H1 (cell line): ENCODE results near the gene KLHDC8A. TPM values are rescaled to one million over a fixed set of nuclear protein-coding genes. Genes with fewer than 3 reads are reported as not detected.

Source experiments
- CTCF ChIA-PET: fragments of 300-600 bp; sonication (Branson Sonifier 250); formaldehyde crosslinking; loops from one replicate; lab custom pipeline; 2021; ENCODE audit not compliant: partially characterized antibody; lab: Charles Lee
- POLR2A ChIA-PET: fragments of 300-600 bp; sonication (Branson Sonifier 250); formaldehyde crosslinking; loops from one replicate; lab custom pipeline; 2021; ENCODE audit warnings: inconsistent platforms; ENCODE audit not compliant: partially characterized antibody; lab: Charles Lee
- DNase-seq, 2 experiments: peaks; one replicate each; pipeline versions ENCODE4 v3.0.0 to v3.0.0-alpha.2; 2010 to 2022; ENCODE audit warnings: low spot score in 2 of 2, low read depth in 1 of 2, mixed read lengths in 1 of 2
- FAIRE-seq: peaks from 2 replicates; lab custom pipeline; 2011; peaks lifted over from hg19 to GRCh38; lab: Jason Lieb, UNC
- H2AFZ ChIP-seq: 2 replicates; pipeline ENCODE4 v1.8.1; 2012; ENCODE audit warnings: low read length, inconsistent platforms
- H2AK5ac ChIP-seq: 2 replicates; pipeline ENCODE4 v1.6.1; 2013; ENCODE audit warnings: low read depth, low read length
- H2BK120ac ChIP-seq: replicated peaks from 2 replicates; pipeline ENCODE3; 2013; ENCODE audit warnings: low read depth, low read length, inconsistent platforms
- H2BK12ac ChIP-seq: 2 replicates; pipeline ENCODE4 v1.6.1; 2013; ENCODE audit warnings: low read depth, low read length
- H2BK15ac ChIP-seq: 2 replicates; pipeline ENCODE4 v1.6.1; 2013; ENCODE audit warnings: low read length
- H2BK20ac ChIP-seq: 2 replicates; pipeline ENCODE4 v1.6.1; 2013; ENCODE audit warnings: low read length
- H2BK5ac ChIP-seq: 2 replicates; pipeline ENCODE4 v1.6.1; 2013; ENCODE audit warnings: low read depth, low read length
- H3K14ac ChIP-seq: 2 replicates; pipeline ENCODE4 v1.6.1; 2013; ENCODE audit warnings: inconsistent platforms; ENCODE audit not compliant: insufficient read length
- H3K18ac ChIP-seq: 2 replicates; pipeline ENCODE4 v1.6.1; 2013; ENCODE audit warnings: low read length; ENCODE audit errors: extremely low read depth
- H3K23ac ChIP-seq: 2 replicates; pipeline ENCODE4 v1.6.1; 2013; ENCODE audit warnings: inconsistent platforms; ENCODE audit not compliant: insufficient read length
- H3K23me2 ChIP-seq: 2 replicates; pipeline ENCODE4 v1.6.1; 2013; ENCODE audit warnings: low read depth, low read length
- H3K27ac ChIP-seq: 2 replicates; pipeline ENCODE4 v1.6.1; 2011; ENCODE audit warnings: low read depth, low read length, inconsistent platforms
- H3K27me3 ChIP-seq, 4 experiments: replicated peaks in 1 of 4; 1 replicate in 1 of 4; 2 replicates in 3 of 4; pipeline versions ENCODE4 v1.6.1 to v1.8.1; 2011 to 2013; ENCODE audit warnings: low read length in 3 of 4, mild to moderate bottlenecking in 3 of 4, inconsistent platforms in 2 of 4, mixed read lengths in 2 of 4, moderate library complexity in 1 of 4; ENCODE audit not compliant: control insufficient read depth in 3 of 4, insufficient read depth in 3 of 4; ENCODE audit errors: extremely low read depth in 1 of 4
- H3K36me3 ChIP-seq, 4 experiments: 2 replicates each; pipeline versions ENCODE4 v1.6.1 to v1.8.1; 2011 to 2013; ENCODE audit warnings: mild to moderate bottlenecking in 4 of 4, low read length in 3 of 4, moderate library complexity in 2 of 4, control low read depth in 1 of 4, inconsistent platforms in 1 of 4; ENCODE audit not compliant: insufficient read depth in 4 of 4, control insufficient read depth in 2 of 4
- H3K4ac ChIP-seq: replicated peaks from 2 replicates; pipeline ENCODE3; 2013; ENCODE audit warnings: low read length, low read depth, mixed read lengths, inconsistent platforms; ENCODE audit not compliant: insufficient read length
- H3K4me1 ChIP-seq, 4 experiments: replicated peaks in 1 of 4; 1 replicate in 1 of 4; 2 replicates in 3 of 4; pipeline versions ENCODE4 v1.6.1 to v1.8.1; 2011 to 2013; ENCODE audit warnings: low read length in 3 of 4, inconsistent platforms in 2 of 4, mixed read lengths in 1 of 4; ENCODE audit not compliant: insufficient read depth in 4 of 4, control insufficient read depth in 3 of 4
- H3K4me2 ChIP-seq, 2 experiments: 2 replicates each; pipeline versions ENCODE4 v1.6.1 to v1.8.1; 2011 to 2013; ENCODE audit warnings: low read depth in 2 of 2, low read length in 2 of 2, control low read depth in 1 of 2, inconsistent platforms in 1 of 2, mild to moderate bottlenecking in 1 of 2; ENCODE audit not compliant: insufficient read depth in 1 of 2
- H3K4me3 ChIP-seq, 4 experiments: fragments of 200-600, 300-600 bp in 1 of 4; sonication (generic), shearing (Covaris generic), sonication (Bioruptor Twin) in 1 of 4; 2 replicates each; pipeline versions ENCODE4 v1.5.1 to v1.8.1; 2011 to 2016; ENCODE audit warnings: low read length in 4 of 4, low read depth in 3 of 4, control low read depth in 2 of 4, inconsistent platforms in 2 of 4, mild to moderate bottlenecking in 2 of 4, mixed read lengths in 1 of 4, moderate library complexity in 1 of 4; ENCODE audit not compliant: insufficient read depth in 2 of 4; ENCODE audit errors: extremely low read depth in 1 of 4
- H3K56ac ChIP-seq: replicated peaks from 2 replicates; pipeline ENCODE3; 2013; ENCODE audit warnings: low read depth, mild to moderate bottlenecking, mixed read lengths, low read length, inconsistent platforms; ENCODE audit not compliant: insufficient read length
- H3K79me1 ChIP-seq: 2 replicates; pipeline ENCODE4 v1.6.1; 2013; ENCODE audit warnings: low read depth, low read length, control low read depth
- H3K79me2 ChIP-seq, 2 experiments: 2 replicates each; pipeline versions ENCODE4 v1.6.1 to v1.8.1; 2012 to 2013; ENCODE audit warnings: low read length in 2 of 2, mild to moderate bottlenecking in 2 of 2, inconsistent platforms in 1 of 2; ENCODE audit not compliant: insufficient read depth in 2 of 2, control insufficient read depth in 1 of 2
- H3K9ac ChIP-seq, 4 experiments: replicated peaks in 1 of 4; 1 replicate in 1 of 4; 2 replicates in 3 of 4; pipeline versions ENCODE4 v1.6.1 to v1.8.1; 2011 to 2013; ENCODE audit warnings: low read depth in 3 of 4, low read length in 3 of 4, control low read depth in 2 of 4, mild to moderate bottlenecking in 2 of 4, moderate library complexity in 2 of 4, inconsistent platforms in 1 of 4; ENCODE audit errors: extremely low read depth in 1 of 4
- H3K9me3 ChIP-seq, 2 experiments: 2 replicates each; pipeline versions ENCODE4 v1.6.1 to v1.8.1; 2012 to 2013; ENCODE audit warnings: mild to moderate bottlenecking in 2 of 2, moderate library complexity in 2 of 2, control low read depth in 1 of 2, inconsistent platforms in 1 of 2, low read depth in 1 of 2, low read length in 1 of 2, mixed read lengths in 1 of 2; ENCODE audit not compliant: insufficient read depth in 2 of 2
- H4K20me1 ChIP-seq, 2 experiments: replicated peaks in 1 of 2; 2 replicates each; pipeline versions ENCODE3 to v1.8.1; 2011 to 2013; ENCODE audit warnings: inconsistent platforms in 2 of 2, low read length in 2 of 2, mild to moderate bottlenecking in 1 of 2; ENCODE audit not compliant: insufficient read depth in 2 of 2, control insufficient read depth in 1 of 2
- H4K5ac ChIP-seq: 2 replicates; pipeline ENCODE4 v1.6.1; 2013; ENCODE audit warnings: low read length, low read depth, mixed read lengths, inconsistent platforms; ENCODE audit not compliant: insufficient read length
- H4K8ac ChIP-seq: 2 replicates; pipeline ENCODE4 v1.8.0; 2013; ENCODE audit warnings: mild to moderate bottlenecking, moderate library complexity, low read length, inconsistent platforms; ENCODE audit not compliant: insufficient read depth; ENCODE audit errors: extremely low read depth
- H4K91ac ChIP-seq: replicated peaks from 2 replicates; pipeline ENCODE3; 2013; ENCODE audit warnings: low read length, mixed read lengths, inconsistent platforms; ENCODE audit not compliant: insufficient read length
- CHD2 ChIP-seq: IDR thresholded peaks from 2 replicates; pipeline ENCODE4 v1.6.1; 2012; ENCODE audit warnings: low read length, improper control_type of control experiment
- GABPA ChIP-seq: IDR thresholded peaks from 2 replicates; pipeline ENCODE4 v1.6.1; 2011; ENCODE audit warnings: mild to moderate bottlenecking, low read length, moderate library complexity, borderline replicate concordance; ENCODE audit not compliant: insufficient read depth
- GTF2F1 ChIP-seq: IDR thresholded peaks from 2 replicates; pipeline ENCODE4 v1.6.1; 2012; ENCODE audit warnings: low read depth, low read length, improper control_type of control experiment, borderline replicate concordance
- JUND ChIP-seq: IDR thresholded peaks from 2 replicates; pipeline ENCODE4 v1.6.1; 2011; ENCODE audit warnings: mild to moderate bottlenecking, improper control_type of control experiment, low read length
- NRF1 ChIP-seq: IDR thresholded peaks from 2 replicates; pipeline ENCODE4 v1.6.1; 2011; ENCODE audit warnings: mild to moderate bottlenecking, low read depth, low read length, improper control_type of control experiment
- SAP30 ChIP-seq: fragments of 300-600 bp; sonication (generic); IDR thresholded peaks from 2 replicates; pipeline ENCODE4 v1.7.1; 2012; ENCODE audit warnings: low read length, moderate library complexity, mild to moderate bottlenecking, inconsistent platforms; ENCODE audit not compliant: insufficient read depth, insufficient replicate concordance
- WGBS, 2 experiments: shearing (Covaris generic) in 1 of 2; methylation state at CpG; one replicate each; pipeline versions ENCODE4 v1.1.6 to v1.1.7; 2013 to 2015; ENCODE audit warnings: low lambda C conversion rate in 2 of 2, mixed read lengths in 2 of 2, inconsistent platforms in 1 of 2, low coverage in 1 of 2, missing lambda C conversion rate in 1 of 2; ENCODE audit not compliant: insufficient replicate concordance in 2 of 2, insufficient coverage in 1 of 2, insufficient read length in 1 of 2; ENCODE audit errors: extremely low coverage in 1 of 2, missing lambda C conversion rate in 1 of 2; 5-methylcytosine and 5-hydroxymethylcytosine counted together
- polyA plus RNA-seq, 7 experiments: library from polyadenylated mRNA; depleted of rRNA in 3 of 7; stranded (reverse) in 5 of 7; unstranded in 2 of 7; fragments of >200 nt in 5 of 7; fragments of 200-250 nt in 2 of 7; gene quantifications; 1 replicate in 5 of 7; 2 replicates in 1 of 7; 4 replicates in 1 of 7; pipeline versions ENCODE4 v1.2.1 to v1.2.3, GENCODE V29; 2011 to 2013; ENCODE audit warnings: missing spikeins in 2 of 7, mixed read lengths in 2 of 7
- total RNA-seq: library from RNA; stranded (reverse); fragmentation: NEBNext Ultra II Directional; extraction: Animal tissue kit (Norgen Biotek cat#: 25700); gene quantifications from 2 replicates; pipeline ENCODE4 v1.2.1, GENCODE V29; 2021
- TF ChIP-seq, protein P1 (sequence below), 3 experiments: IDR thresholded peaks; 1 replicate in 2 of 3; 2 replicates in 1 of 3; pipeline versions ENCODE4 v1.5.1 to v1.6.1; 2011; ENCODE audit warnings: low read length in 3 of 3, mild to moderate bottlenecking in 3 of 3, inconsistent platforms in 2 of 3, low read depth in 1 of 3, moderate library complexity in 1 of 3; ENCODE audit not compliant: insufficient read depth in 1 of 3; ENCODE audit errors: control extremely low read depth in 1 of 3
- TF ChIP-seq, protein P2 (sequence below): IDR thresholded peaks from 2 replicates; pipeline ENCODE4 v1.6.1; 2011; ENCODE audit warnings: low read length, improper control_type of control experiment

The KLHDC8A gene
- total and polyA plus RNA-seq, 2 of the 8 experiments (the other 6 are each of a cell fraction or from before 2014, with no cell fraction given), result 1.9 to 3.4 TPM

GRCh38 chr1:205339717-205340116 lies 17.0 kb downstream of the KLHDC8A start:
- peaks cover 9% of the 10 kb centered on the region; the same call in 1 of the 2 replicates for H3K23me2 ChIP-seq
- H3K36me3 ChIP-seq, result no peaks in the 10 kb centered on the region
- H3K9ac ChIP-seq, result no peak overlapping the region
- POLR2A ChIA-PET, result interaction anchor here (0.7 kb wide), 1 partner anchor 15 kb away, joined by 3 read pairs; no protein-coding TSS in a partner anchor
- 0 out of 2 replicates have a peak overlapping the region, but pooled peaks have one; percentile 40 for H2BK15ac ChIP-seq
- peaks cover 0 to 4% of the 10 kb centered on the region in 2 experiments; a peak in 1 of 4 replicates for H3K9me3 ChIP-seq
- no peaks in the 10 kb centered on the region for H4K20me1 ChIP-seq
- H2AFZ ChIP-seq, result no peak overlapping the region
- H4K91ac ChIP-seq, result peak overlapping the region; percentile 36
- peak overlapping the region; percentile 90; the same call in 1 of the 2 replicates for H2BK12ac ChIP-seq
- H2BK20ac ChIP-seq, result no peak overlapping the region
- DNase-seq (no peak), FAIRE-seq (no peak)
- WGBS, 2 experiments, result 86% methylated on average over 4 of the region's 4 CpGs; no CpG with 5 or more reads in 1 of the 2 experiments
- H3K56ac ChIP-seq, result no peak overlapping the region
- no peak overlapping the region for H4K8ac ChIP-seq
- H2BK5ac ChIP-seq, result no peak overlapping the region
- H3K79me1 ChIP-seq, result no peaks in the 10 kb centered on the region
- CTCF ChIA-PET, result interaction anchor here (0.8 to 67.1 kb wide), 15 partner anchors 9 to 193 kb away, joined by 3 to 2424 read pairs (median 4); no protein-coding TSS in a partner anchor
- H3K4me1 ChIP-seq, result peaks cover 0 to 9% (median 3%) of the 10 kb centered on the region in 4 experiments; a peak in 6 of 7 replicates
- H3K4me2 ChIP-seq, result no peak overlapping the region
- H2BK120ac ChIP-seq, result no peak overlapping the region
- H3K79me2 ChIP-seq, result no peaks in the 10 kb centered on the region
- H3K23ac ChIP-seq, result no peak overlapping the region
- no peak overlapping the region for H3K4ac ChIP-seq
- H3K27ac ChIP-seq, result no peak overlapping the region
- peaks cover 11 to 28% (median 27%) of the 10 kb centered on the region in 4 experiments for H3K27me3 ChIP-seq
- H4K5ac ChIP-seq, result no peak overlapping the region
- H3K4me3 ChIP-seq, result no peak overlapping the region
- H3K14ac ChIP-seq, result no peak overlapping the region
- no peak overlapping the region for H3K18ac ChIP-seq
- H2AK5ac ChIP-seq, result no peak overlapping the region
- TF ChIP-seq CHD2, result no peak
- TF ChIP-seq, protein P1, sequence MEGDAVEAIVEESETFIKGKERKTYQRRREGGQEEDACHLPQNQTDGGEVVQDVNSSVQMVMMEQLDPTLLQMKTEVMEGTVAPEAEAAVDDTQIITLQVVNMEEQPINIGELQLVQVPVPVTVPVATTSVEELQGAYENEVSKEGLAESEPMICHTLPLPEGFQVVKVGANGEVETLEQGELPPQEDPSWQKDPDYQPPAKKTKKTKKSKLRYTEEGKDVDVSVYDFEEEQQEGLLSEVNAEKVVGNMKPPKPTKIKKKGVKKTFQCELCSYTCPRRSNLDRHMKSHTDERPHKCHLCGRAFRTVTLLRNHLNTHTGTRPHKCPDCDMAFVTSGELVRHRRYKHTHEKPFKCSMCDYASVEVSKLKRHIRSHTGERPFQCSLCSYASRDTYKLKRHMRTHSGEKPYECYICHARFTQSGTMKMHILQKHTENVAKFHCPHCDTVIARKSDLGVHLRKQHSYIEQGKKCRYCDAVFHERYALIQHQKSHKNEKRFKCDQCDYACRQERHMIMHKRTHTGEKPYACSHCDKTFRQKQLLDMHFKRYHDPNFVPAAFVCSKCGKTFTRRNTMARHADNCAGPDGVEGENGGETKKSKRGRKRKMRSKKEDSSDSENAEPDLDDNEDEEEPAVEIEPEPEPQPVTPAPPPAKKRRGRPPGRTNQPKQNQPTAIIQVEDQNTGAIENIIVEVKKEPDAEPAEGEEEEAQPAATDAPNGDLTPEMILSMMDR (IDR thresholded peaks at IDR 0.05; ENCODE audit: control extremely low read depth in 1 of 3, insufficient read depth in 1 of 3, low read depth in 1 of 3, low read length in 3 of 3), result no peak
- no peak for TF ChIP-seq GTF2F1
- TF ChIP-seq JUND, result no peak
- no peak for TF ChIP-seq GABPA
- TF ChIP-seq SAP30, result no peak
- TF ChIP-seq, protein P2, sequence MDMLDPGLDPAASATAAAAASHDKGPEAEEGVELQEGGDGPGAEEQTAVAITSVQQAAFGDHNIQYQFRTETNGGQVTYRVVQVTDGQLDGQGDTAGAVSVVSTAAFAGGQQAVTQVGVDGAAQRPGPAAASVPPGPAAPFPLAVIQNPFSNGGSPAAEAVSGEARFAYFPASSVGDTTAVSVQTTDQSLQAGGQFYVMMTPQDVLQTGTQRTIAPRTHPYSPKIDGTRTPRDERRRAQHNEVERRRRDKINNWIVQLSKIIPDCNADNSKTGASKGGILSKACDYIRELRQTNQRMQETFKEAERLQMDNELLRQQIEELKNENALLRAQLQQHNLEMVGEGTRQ, result no peak
- no peak for TF ChIP-seq NRF1
